KMS-11 (cell line): ENCODE results near the gene FZD2.

Source experiments
- H2AFZ ChIP-seq: fragments of 200-600 bp; sonication (generic); 2 replicates; pipeline ENCODE4 v1.6.1; 2016; ENCODE audit warnings: antibody characterized with exemption, mixed run types, low read depth
- H3K27ac ChIP-seq: fragments of 200-600 bp; sonication (generic); 2 replicates; pipeline ENCODE4 v1.6.1; 2016; ENCODE audit warnings: mild to moderate bottlenecking, mixed run types
- H3K27me3 ChIP-seq: fragments of 200-600 bp; sonication (generic); 2 replicates; pipeline ENCODE4 v1.6.1; 2017; ENCODE audit warnings: mild to moderate bottlenecking, low read depth, mixed run types, moderate library complexity; ENCODE audit not compliant: insufficient read depth
- H3K36me3 ChIP-seq: fragments of 200-600 bp; sonication (generic); 2 replicates; pipeline ENCODE4 v1.6.1; 2017; ENCODE audit warnings: mild to moderate bottlenecking, mixed run types; ENCODE audit not compliant: insufficient read depth
- H3K4me1 ChIP-seq: fragments of 200-600 bp; sonication (generic); 2 replicates; pipeline ENCODE4 v1.6.1; 2016; ENCODE audit warnings: mild to moderate bottlenecking, low read depth, mixed run types; ENCODE audit not compliant: poor library complexity, severe bottlenecking
- H3K4me2 ChIP-seq: fragments of 200-600 bp; sonication (generic); 2 replicates; pipeline ENCODE4 v1.7.0; 2016; ENCODE audit warnings: mild to moderate bottlenecking, mixed run types
- H3K4me3 ChIP-seq: fragments of 200-600 bp; sonication (generic); IDR thresholded peaks from 2 replicates; pipeline ENCODE4 v1.6.1; 2017; ENCODE audit warnings: low read depth, low read length, mixed read lengths; ENCODE audit not compliant: insufficient read depth
- H3K79me2 ChIP-seq: fragments of 200-600 bp; sonication (generic); 2 replicates; pipeline ENCODE4 v1.6.1; 2016; ENCODE audit warnings: low read depth, mixed run types; ENCODE audit not compliant: insufficient read depth
- H3K9ac ChIP-seq: fragments of 200-600 bp; sonication (generic); 2 replicates; pipeline ENCODE4 v1.6.1; 2016; ENCODE audit warnings: mild to moderate bottlenecking, mixed run types
- H4K20me1 ChIP-seq: fragments of 200-600 bp; sonication (generic); 2 replicates; pipeline ENCODE4 v1.6.1; 2016; ENCODE audit warnings: mild to moderate bottlenecking, mixed run types; ENCODE audit not compliant: insufficient read depth
- CTCF ChIP-seq: fragments of 200-600 bp; sonication (generic); conservative IDR thresholded peaks from 2 replicates; pipeline ENCODE4 v1.6.1; 2017; ENCODE audit warnings: low read depth, mild to moderate bottlenecking, antibody characterized with exemption, low read length, moderate library complexity, mixed read lengths

Gene FZD2

GRCh38 chr17:44552361-44552760 is 4.9 kb upstream of the FZD2 start:
- H4K20me1 ChIP-seq, result no peaks in the 10 kb centered on the region

GRCh38 chr17:44555099-44555498 is 2.2 kb upstream of the FZD2 start:
- H3K36me3 ChIP-seq, result no peaks in the 10 kb centered on the region
- no peak overlapping the region for H3K9ac ChIP-seq
- H2AFZ ChIP-seq, result no peak overlapping the region
- no peaks in the 10 kb centered on the region for H3K79me2 ChIP-seq
- H3K27ac ChIP-seq, result no peak overlapping the region
- no peaks in the 10 kb centered on the region for H4K20me1 ChIP-seq
- H3K4me2 ChIP-seq, result no peak overlapping the region
- no peak overlapping the region for H3K4me3 ChIP-seq
- peaks cover 2% of the 10 kb centered on the region; the same call in 1 of the 2 replicates for H3K27me3 ChIP-seq
- peaks cover 4% of the 10 kb centered on the region for H3K4me1 ChIP-seq
- TF ChIP-seq CTCF, result no peak

More at GRCh38 chr17:44552361-44552760, 4.9 kb upstream of the FZD2 start:
- peaks cover 4% of the 10 kb centered on the region for H3K4me1 ChIP-seq
- H3K27me3 ChIP-seq, result 0 out of 2 replicates have a peak, but pooled peaks cover 2% of the 10 kb centered on the region
- H3K4me2 ChIP-seq, result no peak overlapping the region
- no peaks in the 10 kb centered on the region for H3K36me3 ChIP-seq
- H2AFZ ChIP-seq, result no peak overlapping the region
- H3K79me2 ChIP-seq, result no peaks in the 10 kb centered on the region
- no peak overlapping the region for H3K9ac ChIP-seq
- no peak overlapping the region for H3K4me3 ChIP-seq
- TF ChIP-seq CTCF, result no peak
- no peak overlapping the region for H3K27ac ChIP-seq

- no peak for TF ChIP-seq CTCF
- no peaks in the 10 kb centered on the region for H4K20me1 ChIP-seq
- 0 out of 2 replicates have a peak overlapping the region, but pooled peaks have one; percentile 26 for H3K27ac ChIP-seq
- peak overlapping the region; percentile 23; the same call in 1 of the 2 replicates for H3K9ac ChIP-seq
- H3K36me3 ChIP-seq, result no peaks in the 10 kb centered on the region
- no peaks in the 10 kb centered on the region for H3K79me2 ChIP-seq
- peaks cover 4% of the 10 kb centered on the region for H3K4me1 ChIP-seq
- no peak overlapping the region for H3K4me3 ChIP-seq
- peak overlapping the region; percentile 62 for H3K4me2 ChIP-seq
- H3K27me3 ChIP-seq, result peaks cover 6% of the 10 kb centered on the region; the same call in 1 of the 2 replicates
- H2AFZ ChIP-seq, result peak overlapping the region; percentile 80
These were observed 985 bp upstream of the FZD2 start for GRCh38 chr17:44556166-44556831.

GRCh38 chr17:44557651-44558285 is 484 bp downstream of the FZD2 start:
- Histone ChIP-seq H2AFZ (peak overlapping the region; percentile 80; the same call in 1 of the 2 replicates), H3K9ac (no peak overlapping the region), H3K4me1 (peaks cover 4% of the 10 kb centered on the region), H4K20me1 (no peaks in the 10 kb centered on the region), H3K36me3 (no peaks in the 10 kb centered on the region), H3K27ac (no peak overlapping the region), H3K4me2 (peak overlapping the region; percentile 40; the same call in 1 of the 2 replicates), H3K27me3 (peaks cover 21% of the 10 kb centered on the region; the same call in 1 of the 2 replicates), H3K4me3 (no peak overlapping the region), H3K79me2 (no peaks in the 10 kb centered on the region)
- TF ChIP-seq CTCF, result no peak
